ENCODE results near the gene OR3A3. TPM values are rescaled to one million over a fixed set of nuclear protein-coding genes. Genes with fewer than 3 reads are reported as not detected.
"Not testable (repeated sequence)": the region's sequence is repeated elsewhere in the genome, so short reads cannot be mapped to it uniquely, and the experiment has no call there.

Gene OR3A3
- not detected for total RNA-seq
- long read RNA-seq, result 0 reads

- ATAC-seq (no peak), DNase-seq (no peak)
- intact Hi-C loops (cut with DNase I, micrococcal nuclease), result no loop called here
These were observed at the start of gene OR3A3 for GRCh38 chr17:3411070-3411469. OR3A3 (plus strand) TSS chr17:3411370.

DNA sequence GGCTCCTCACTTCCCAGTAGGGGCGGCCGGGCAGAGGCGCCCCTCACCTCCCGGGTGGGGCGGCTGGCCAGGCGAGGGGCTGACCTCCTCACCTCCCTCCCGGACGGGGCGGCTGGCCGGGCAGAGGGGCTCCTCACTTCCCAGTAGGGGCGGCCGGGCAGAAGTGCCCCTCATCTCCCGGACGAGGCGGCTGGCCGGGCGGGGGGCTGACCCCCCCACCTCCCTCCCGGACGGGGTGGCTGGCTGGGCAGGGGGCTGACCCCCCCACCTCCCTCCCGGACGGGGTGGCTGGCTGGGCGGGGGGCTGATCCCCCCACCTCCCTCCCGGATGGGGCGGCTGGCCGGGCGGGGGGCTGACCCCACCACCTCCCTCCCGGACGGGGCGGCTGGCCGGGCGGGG is 40.0 kb upstream of the OR3A3 start:
- ATAC-seq; intact Hi-C loops (cut with DNase I, micrococcal nuclease); DNase-seq: not testable (repeated sequence)

DNA sequence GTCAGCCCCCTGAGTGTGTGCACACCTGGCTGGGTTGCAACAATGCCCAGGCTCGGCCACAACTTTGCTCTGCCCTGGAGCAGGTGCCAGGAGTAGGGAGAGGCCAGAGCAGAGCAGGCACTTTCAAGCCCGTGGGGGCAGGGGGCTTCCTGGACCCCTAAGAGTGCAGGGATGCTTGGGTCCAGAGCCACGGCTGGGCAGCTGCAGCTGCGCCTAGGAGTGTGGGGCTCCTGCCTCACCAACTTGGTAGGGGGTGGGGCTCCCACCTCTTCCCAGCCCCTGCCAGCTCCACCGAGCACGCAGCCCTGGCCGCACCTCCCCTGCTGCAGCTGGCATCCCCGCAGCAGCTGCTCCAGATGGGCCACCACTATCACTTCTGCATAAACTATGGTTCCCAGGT is 32.8 kb upstream of the OR3A3 start:
- intact Hi-C loops (cut with DNase I, micrococcal nuclease), result no loop called here
- ATAC-seq, result no peak

GRCh38 chr17:3381957-3382356 is 29.2 kb upstream of the OR3A3 start:
- no peak for DNase-seq
- intact Hi-C loops (cut with DNase I, micrococcal nuclease), result no loop called here
- ATAC-seq, result no peak

More for the DNA sequence above, 32.8 kb upstream of the OR3A3 start:
- no peak for DNase-seq

- ATAC-seq (no peak), DNase-seq (no peak)
- intact Hi-C loops (cut with DNase I, micrococcal nuclease), result no loop called here
These were observed 25.0 kb upstream of the OR3A3 start, which contains the start of gene OR3A2 for GRCh38 chr17:3385869-3386816. OR3A2 (minus strand) TSS chr17:3386308.

DNA sequence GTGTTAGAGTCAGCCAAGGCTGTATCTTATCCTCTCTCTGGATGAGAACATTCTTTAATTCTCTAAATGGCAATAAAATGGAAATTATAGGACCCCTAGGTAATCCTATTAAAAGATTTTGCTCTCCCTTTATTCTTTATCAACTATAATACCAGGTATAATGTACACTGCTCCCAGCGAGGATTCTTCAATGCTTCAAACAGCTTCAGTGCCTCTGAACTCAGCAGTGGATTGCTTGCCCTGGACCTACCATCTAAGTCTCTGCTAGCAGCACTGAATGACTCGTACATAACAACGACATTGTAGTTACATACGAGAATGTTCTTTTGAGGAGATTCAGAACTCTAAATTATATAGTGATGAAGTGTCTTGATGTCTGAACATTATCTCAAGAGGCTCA is 21.4 kb upstream of the OR3A3 start:
- DNase-seq (no peak), ATAC-seq (no peak)
- intact Hi-C loops (cut with DNase I, micrococcal nuclease), result no loop called here

GRCh38 chr17:3397801-3398200 is 13.4 kb upstream of the OR3A3 start:
- DNase-seq; intact Hi-C loops (cut with DNase I, micrococcal nuclease); ATAC-seq: not testable (repeated sequence)

DNA sequence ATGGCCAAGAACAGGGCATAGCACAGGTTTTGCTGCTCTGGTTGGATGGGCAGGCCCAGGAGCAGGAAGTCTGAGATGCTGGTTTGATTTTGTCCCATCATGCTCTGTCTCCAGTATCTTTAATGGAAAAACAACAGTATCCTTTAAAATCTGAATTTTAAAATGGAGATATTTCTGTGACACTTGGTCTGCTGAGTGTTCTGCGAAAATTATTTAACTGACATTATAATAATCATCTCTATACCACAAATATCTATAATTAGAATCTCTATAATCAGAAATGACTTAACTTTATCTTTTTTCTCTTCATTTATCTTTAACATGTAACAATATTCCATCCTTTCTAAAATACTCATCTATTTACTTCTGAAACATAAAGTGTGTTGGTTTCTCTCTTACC is 12.9 kb upstream of the OR3A3 start, which contains the start of gene OR1E1:
Gene OR1E1 (minus strand): TSS at position 101 of the 400 bp plus-strand sequence. CDS start 0 bp downstream, at position 101.
- DNase-seq, result no peak
- ATAC-seq, result no peak
- intact Hi-C loops (cut with DNase I, micrococcal nuclease), result no loop called here

DNA sequence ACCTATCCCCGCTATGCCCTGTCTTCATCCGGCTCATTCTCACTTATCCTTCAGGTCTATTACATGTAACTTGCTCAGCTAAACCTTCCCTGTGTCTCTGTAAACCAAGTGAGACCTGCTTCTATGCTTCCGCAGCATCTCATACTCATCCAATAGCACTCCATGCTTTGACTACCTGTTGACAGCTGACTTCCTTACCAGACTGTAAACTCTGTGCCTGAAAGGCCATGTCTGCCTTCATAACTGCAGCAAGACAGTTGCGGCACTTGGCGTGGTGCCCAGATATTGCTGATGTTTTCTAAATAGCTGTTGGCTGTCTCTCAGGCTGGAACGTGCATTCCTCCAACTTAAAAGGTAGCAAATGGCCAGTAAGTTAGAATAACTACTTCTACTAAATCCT is 11.1 kb upstream of the OR3A3 start:
- intact Hi-C loops (cut with DNase I, micrococcal nuclease), result no loop called here
- DNase-seq, result no peak
- ATAC-seq, result no peak

- DNase-seq (no peak), ATAC-seq (no peak)
- intact Hi-C loops (cut with DNase I, micrococcal nuclease), result no loop called here
These were observed 9.4 kb upstream of the OR3A3 start for GRCh38 chr17:3401786-3402185.

- intact Hi-C loops (cut with DNase I, micrococcal nuclease); DNase-seq; ATAC-seq: not testable (repeated sequence)
These were observed 7.3 kb upstream of the OR3A3 start for GRCh38 chr17:3403856-3404255.

GRCh38 chr17:3412216-3412615 is 1.0 kb downstream of the OR3A3 start:
- ATAC-seq; intact Hi-C loops (cut with DNase I, micrococcal nuclease); DNase-seq: not testable (repeated sequence)

GRCh38 chr17:3415610-3416009 is 4.4 kb downstream of the OR3A3 start:
- DNase-seq, result no peak
- no peak for ATAC-seq

GRCh38 chr17:3418222-3418621 is 7.1 kb downstream of the OR3A3 start:
- ATAC-seq (no peak), DNase-seq (no peak)
- intact Hi-C loops (cut with DNase I, micrococcal nuclease), result no loop called here

More at GRCh38 chr17:3415610-3416009, 4.4 kb downstream of the OR3A3 start:
- intact Hi-C loops (cut with DNase I, micrococcal nuclease), result no loop called here

GRCh38 chr17:3433215-3433614 is 22.0 kb downstream of the OR3A3 start:
- intact Hi-C loops (cut with DNase I, micrococcal nuclease); ATAC-seq: not testable (repeated sequence)
- peak in 1 of 2 donors; percentile 6 for DNase-seq

- DNase-seq (no peak), ATAC-seq (no peak)
- intact Hi-C loops (cut with DNase I, micrococcal nuclease), result no loop called here
These were observed 22.6 kb downstream of the OR3A3 start, which contains the start of gene OR1E2 for GRCh38 chr17:3433741-3434140. OR1E2 (minus strand) TSS chr17:3433841; CDS start chr17:3433841, 0 bp downstream.

- ATAC-seq, result no peak
- DNase-seq, result no peak
- intact Hi-C loops (cut with DNase I, micrococcal nuclease), result no loop called here
These were observed 27.2 kb downstream of the OR3A3 start for GRCh38 chr17:3438368-3438767.

- DNase-seq, result no peak
- intact Hi-C loops (cut with DNase I, micrococcal nuclease), result no loop called here
These were observed 29.3 kb downstream of the OR3A3 start for GRCh38 chr17:3440451-3440850.

GRCh38 chr17:3447625-3448024 is 36.5 kb downstream of the OR3A3 start:
- ATAC-seq (peak; percentile 62), DNase-seq (no peak)
- intact Hi-C loops (cut with DNase I, micrococcal nuclease), result no loop called here

More at GRCh38 chr17:3440451-3440850, 29.3 kb downstream of the OR3A3 start:
- ATAC-seq, result no peak

- DNase-seq (no peak), ATAC-seq (peak; percentile 91)
- intact Hi-C loops (cut with DNase I, micrococcal nuclease), result no loop called here
These were observed 37.0 kb downstream of the OR3A3 start for GRCh38 chr17:3448059-3448665.

All from left colon (tissue), 2 donors.